HG02571 (cell line): ENCODE data around the gene KDM4B.
"Not testable (repeated sequence)": the region's sequence is repeated elsewhere in the genome, so short reads cannot be mapped to it uniquely, and the experiment has no call there.

Experiments
- ATAC-seq: cut with Tn5 transposase; IDR thresholded peaks from one replicate; pipeline ENCODE4 v1.9.1; 2021; ENCODE audit warnings: mild to moderate bottlenecking, moderate library complexity; ENCODE audit not compliant: unreplicated experiment

KDM4B gene

DNA sequence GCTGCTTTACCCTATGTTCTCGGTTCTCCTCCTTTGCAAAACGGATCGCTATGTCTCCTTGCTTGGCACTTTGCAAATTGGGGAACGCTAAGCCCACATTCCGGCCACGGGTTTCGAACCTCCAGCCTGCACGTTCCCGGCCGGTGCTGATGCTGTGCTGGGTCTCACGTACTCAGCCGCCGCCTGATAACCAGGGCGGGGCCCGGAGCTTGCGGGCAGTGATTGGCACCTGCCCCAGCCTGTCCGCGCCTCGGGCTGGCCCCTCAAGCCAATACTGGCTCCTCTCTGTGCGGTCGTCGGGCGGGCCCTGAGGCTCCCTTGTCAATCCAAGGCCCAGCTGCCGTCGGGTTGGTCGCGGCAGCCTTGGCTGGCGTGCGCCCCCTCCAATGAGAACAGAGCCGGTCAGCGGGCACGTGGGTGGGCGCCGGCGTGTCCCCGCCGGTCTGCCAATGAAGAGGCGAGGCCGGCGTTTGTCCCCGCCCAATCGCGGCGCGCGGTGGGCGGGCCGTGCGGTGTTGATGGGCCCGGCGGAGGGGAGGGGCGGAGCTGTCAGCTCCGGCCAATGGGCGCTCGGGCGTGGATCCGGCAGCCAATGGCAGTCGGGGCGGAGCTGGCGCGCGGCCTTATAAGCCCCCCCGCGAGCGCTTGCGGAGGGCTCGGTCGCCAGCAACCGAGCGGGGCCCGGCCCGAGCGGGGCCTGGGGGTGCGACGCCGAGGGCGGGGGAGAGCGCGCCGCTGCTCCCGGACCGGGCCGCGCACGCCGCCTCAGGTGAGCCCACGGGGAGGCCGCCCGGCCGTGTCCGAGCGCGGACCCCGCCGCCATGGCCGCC, at the start of gene KDM4B:
KDM4B (plus strand) TSS at position 652 of the 830 bp plus-strand sequence. CDS start 63,778 bp downstream, outside the sequence.
- peak; percentile 94 for ATAC-seq

DNA sequence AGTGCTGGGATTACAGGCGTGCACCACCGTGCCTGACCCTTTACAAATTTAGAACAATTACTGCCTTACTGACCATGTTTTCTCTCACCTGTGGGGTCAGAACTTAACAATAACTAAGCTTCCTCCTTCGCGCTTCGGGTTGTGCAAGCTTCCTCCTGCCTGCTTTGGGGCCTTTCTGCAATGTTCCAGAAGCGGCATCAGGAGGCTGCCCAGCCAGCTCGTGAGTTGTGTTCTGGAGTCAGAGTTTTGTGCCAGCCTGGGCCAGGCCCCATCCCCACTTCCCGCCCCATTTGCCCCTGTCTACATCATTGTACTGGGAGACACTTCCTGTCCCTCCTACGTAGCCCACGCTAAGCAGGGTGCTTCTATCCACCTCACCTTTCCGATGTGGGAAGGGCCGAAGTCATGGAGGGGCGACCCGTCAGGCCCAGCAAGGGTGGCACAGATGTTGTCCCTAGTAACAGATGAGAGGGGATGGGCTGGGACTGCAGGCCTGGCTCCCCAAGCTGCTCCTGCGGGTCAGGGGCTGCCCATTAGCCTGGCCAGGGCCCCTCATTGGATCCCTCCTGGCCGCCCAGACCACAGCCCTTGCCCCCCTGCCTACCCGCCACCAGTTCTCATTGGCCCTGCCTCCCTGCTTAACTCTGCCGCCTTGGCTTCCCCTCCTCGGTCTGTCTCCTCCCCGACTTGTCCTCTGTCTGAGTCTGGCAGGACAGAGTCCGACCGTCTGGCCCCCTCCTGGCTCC, 46.2 kb upstream of the KDM4B start:
- no peak for ATAC-seq

DNA sequence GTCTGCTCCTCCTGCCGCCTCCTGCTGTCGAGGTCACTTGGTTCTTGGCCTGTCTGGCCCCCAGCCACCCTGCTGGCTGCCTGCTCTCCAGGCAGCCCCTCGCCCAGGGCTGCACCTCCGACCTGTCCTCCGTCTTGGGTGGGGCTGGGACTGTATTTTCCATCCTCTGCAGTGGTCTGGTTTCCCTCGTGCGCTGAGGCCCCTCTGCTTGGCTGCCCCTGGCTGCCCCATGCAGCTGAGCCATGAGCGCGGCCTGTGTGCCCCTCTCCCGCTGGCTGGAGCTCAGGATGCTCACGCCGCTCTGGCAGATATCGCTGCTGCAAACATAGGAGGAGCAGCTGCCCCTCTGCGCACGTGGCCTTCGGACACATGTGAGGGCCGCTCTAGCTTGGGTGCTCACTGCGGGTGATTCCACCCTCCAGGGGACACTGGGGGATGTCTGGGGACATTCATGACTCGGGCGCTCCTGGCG, 45.6 kb upstream of the KDM4B start:
- ATAC-seq: no peak

DNA sequence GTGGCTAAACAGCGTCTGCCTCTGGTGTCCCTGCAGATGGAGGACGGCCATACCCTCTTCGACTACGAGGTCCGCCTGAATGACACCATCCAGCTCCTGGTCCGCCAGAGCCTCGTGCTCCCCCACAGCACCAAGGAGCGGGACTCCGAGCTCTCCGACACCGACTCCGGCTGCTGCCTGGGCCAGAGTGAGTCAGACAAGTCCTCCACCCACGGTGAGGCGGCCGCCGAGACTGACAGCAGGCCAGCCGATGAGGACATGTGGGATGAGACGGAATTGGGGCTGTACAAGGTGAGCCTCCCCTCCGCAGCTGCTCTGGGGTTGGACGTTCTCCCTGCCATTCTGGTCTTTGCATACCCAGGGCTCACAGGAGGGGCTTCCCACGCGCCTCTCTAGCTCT, 39.7 kb upstream of the KDM4B start:
- no peak for ATAC-seq

- no peak for ATAC-seq
Observed at GRCh38 chr19:4930664-4931063, 38.2 kb upstream of the KDM4B start.

- ATAC-seq: no peak
Observed at GRCh38 chr19:4932711-4933110, 36.2 kb upstream of the KDM4B start.

GRCh38 chr19:4933528-4933927, 35.4 kb upstream of the KDM4B start:
- ATAC-seq: no peak

DNA sequence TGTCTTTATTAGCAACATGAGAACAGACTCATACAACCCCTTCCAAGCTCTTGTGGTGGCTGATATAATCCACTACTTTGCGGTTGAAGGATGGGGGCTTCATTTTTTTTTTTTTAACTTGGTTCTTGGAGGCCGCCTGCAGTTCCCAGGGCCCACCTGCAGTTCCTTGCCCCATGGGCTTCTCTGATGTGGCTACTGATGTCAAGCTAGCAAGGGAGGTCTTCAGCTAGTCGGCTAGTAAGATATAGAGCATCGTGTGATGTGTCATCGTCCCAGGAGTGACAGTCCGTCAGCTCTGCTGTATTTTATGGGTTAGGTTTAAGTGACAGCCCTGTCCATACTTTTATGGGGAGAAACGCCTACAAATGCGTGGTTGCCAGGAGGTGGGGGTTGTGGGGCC, 33.5 kb upstream of the KDM4B start:
- no peak for ATAC-seq

DNA sequence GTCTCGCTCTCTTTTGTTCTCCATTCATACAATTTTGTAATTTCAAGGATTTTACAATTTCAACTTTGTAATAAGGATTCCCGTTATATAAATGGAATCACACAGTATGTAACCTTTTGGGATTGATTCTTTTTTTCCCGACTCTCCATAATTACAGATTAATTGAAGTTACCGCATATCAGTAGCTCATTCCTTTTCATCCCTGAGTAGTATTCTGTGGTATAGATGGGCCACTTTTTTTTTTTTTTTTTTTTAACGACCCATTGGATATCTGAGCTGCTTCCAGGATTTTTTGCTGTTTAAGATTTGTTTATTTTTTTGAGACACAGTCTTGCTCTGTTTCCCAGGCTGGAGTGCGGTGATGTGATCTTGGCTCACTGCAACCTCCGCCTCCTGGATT, 31.9 kb upstream of the KDM4B start:
- no peak for ATAC-seq

GRCh38 chr19:4938461-4938860, 30.5 kb upstream of the KDM4B start:
- not testable (repeated sequence) for ATAC-seq

GRCh38 chr19:4939466-4939865, 29.4 kb upstream of the KDM4B start:
- no peak for ATAC-seq

- ATAC-seq: not testable (repeated sequence)
Observed at GRCh38 chr19:4941638-4942169, 27.2 kb upstream of the KDM4B start.

- ATAC-seq: not testable (repeated sequence)
Observed at GRCh38 chr19:4950650-4951049, 18.3 kb upstream of the KDM4B start.

DNA sequence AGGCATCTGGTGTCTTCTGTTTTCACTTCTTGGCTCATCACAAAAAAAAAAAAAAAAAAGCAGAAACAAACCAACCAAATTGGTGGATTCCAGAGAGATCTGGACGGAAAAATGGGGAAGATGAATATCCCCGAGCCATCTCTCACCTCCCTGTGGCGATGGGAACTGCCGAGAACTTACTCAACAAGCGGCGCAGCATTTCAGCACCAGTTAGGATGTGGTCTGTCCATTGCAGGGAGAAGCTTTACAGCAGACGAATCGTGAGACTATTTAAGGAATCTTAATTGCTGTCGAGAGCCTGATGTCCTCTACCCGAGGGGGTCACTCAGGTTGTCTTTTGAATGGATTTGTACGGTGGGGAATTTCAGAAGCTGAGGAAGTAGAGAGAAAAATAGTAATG, 17.3 kb upstream of the KDM4B start:
- no peak for ATAC-seq

DNA sequence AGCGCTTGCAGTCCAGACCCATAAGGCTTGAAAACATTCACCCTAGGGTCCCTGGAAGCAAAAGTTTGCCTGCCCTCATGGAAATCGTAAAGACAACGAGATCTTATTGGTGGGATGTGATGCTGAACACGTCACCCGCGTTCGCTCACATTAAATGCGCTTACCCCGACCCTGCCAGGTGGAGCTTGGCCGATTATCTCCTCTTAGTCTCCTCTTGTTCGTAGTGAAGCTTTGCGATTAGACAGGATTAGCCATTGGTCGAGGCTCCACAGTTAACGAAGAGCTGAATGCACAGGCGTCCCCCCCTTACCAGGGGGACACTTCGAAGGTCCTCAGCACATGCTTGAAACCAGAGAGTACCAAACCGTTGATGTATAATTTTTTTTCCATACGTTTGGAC, 16.0 kb upstream of the KDM4B start:
- no peak for ATAC-seq

- not testable (repeated sequence) for ATAC-seq
Observed at GRCh38 chr19:4954320-4955149, 14.4 kb upstream of the KDM4B start.

- ATAC-seq: no peak
Observed at GRCh38 chr19:4955274-4955673, 13.6 kb upstream of the KDM4B start.

- ATAC-seq: no peak
Observed at GRCh38 chr19:4957981-4958380, 10.9 kb upstream of the KDM4B start.

DNA sequence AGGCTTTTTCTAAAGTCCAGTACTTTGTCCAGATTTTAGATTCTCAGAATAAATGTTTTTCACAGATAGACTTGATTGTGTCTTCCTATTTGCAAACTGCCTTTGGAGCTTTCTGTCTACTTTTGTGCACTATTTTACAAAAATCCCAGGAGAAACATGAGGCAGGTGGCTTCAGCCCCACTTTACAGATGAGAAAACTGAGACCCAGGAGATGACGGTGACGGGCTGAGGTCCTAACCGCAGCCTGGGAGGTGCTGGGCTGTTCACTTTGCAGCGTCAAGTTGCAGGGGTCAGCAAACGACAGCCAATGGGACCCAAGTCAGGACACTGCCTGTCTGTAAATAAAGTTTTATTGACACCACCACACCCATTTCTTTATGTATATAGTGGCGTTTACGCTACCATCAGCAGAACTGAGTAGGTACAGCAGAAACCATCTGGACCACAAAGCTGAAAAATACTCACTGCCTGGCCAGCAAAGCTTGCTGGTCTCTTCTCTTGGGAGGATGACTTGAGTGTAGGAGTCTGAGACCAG, 6.8 kb upstream of the KDM4B start:
- no peak for ATAC-seq

DNA sequence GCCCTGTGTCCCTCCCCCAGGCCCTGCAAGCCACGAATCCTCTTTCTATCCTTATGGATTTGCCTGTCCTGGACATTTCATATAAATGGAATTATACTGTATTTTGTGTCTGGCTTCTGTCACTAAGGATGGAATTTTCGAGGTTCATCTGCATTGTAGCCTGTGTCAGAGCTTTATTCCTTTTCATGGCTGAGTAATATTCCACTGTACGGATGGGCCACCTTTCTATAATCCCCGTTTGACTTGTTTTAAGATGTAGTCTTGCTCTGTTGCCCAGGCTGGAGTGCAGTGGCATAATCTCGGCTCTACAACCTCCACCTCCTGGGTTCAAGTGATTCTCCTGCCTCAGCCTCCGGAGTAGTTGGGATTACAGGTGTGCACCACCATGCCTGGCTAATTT, 3.9 kb upstream of the KDM4B start:
- ATAC-seq: no peak

- no peak for ATAC-seq
Observed at GRCh38 chr19:4966591-4966990, 2.3 kb upstream of the KDM4B start.
